GM18909 (cell line): ENCODE results near the gene IMPA2.

Experiments
- ATAC-seq: cut with Tn5 transposase; IDR thresholded peaks from one replicate; pipeline ENCODE4 v1.9.1; 2021; ENCODE audit warnings: mild to moderate bottlenecking; ENCODE audit not compliant: unreplicated experiment, poor library complexity

IMPA2 gene

DNA sequence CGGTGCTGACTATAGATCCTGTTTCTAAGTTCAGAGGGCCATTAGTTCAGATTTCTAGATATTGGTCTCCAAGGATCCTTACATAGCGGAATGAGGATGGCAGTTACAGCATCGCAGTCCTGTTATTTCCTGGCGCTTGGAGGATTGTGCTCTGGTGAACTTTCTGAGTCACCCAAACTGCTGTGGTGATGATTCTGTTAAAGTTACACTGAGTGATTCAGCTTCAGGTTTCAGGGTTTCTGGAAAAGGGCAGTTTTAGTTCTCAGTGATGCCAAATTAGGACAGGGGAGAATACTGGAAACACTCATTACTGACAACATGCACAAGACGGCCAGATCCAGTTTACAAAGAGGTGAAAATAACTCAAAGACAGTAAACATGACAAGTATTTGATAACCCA lies 60.3 kb downstream of the IMPA2 start:
- ATAC-seq: peak; percentile 42

DNA sequence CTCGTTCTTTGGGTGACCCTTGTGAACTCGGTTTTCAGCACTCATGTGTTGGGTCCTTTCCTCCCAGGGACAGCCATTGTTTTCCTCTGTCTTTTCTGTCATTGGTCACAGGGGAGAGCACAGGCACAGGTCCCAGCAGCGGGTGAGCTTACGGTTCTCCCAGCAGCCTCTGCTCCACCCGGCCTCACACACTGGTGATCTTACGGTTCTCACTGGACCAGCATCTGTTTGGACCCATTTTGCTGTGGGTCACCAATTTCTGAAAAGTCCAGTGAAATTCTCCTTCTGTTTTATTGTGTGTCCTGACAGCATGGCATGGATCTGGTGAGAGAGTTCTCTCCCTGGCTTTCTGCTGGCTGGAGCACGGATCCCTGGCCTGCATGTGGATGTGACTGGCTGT lies 62.5 kb downstream of the IMPA2 start:
- no peak for ATAC-seq

DNA sequence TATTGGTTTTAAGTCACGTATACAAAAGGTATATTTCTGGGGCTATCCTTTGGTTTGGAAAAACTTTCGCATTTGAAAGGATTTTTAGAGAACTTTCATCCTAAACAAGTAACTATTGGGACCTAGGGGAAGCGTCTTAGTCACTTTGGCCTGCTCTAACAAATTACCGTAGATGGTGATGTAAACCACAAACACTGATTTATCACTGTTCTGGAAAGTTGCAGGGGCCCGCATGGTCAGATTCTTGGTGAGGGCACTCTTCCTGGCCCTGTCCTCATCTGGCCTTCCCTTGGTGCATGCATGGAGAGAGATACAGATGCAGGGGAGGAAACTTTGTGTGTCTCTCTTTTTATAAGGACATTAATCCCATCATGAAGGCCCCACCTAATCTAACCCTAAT lies 63.3 kb downstream of the IMPA2 start:
- ATAC-seq: no peak

DNA sequence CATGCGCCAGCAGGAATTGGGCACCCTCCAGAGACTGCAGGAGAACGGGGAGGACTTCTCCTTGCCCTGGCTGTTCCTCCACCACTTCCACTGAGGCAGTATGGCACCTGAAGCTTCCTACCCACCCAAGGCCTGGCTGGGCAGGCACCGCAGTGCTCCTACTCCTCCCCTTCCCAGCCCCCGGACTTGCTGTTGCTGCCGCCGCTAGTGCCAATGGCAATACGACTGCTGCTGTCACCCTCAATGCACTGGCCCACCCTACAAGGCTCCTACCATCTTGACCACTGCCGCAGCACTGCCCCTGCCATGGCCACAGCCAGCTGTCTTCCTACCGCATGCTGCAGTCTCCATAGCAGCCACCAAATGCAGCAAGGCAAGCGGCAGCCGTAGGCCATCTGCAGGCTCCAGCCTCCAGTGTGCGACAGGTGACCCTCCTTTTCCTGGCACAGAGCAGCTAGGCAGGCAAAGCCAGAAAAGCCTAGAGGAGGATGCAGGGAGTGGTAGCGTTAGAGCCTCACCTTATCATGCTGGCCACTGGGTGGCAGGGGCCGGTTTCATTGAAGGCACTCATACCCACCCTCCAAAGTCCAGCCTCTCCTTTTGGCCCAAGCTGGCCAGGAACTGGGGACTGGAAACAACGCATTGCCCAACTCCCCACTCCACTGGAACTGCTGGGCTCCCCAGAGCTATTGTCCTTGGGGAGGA lies 64.9 kb downstream of the IMPA2 start:
- no peak for ATAC-seq

GRCh38 chr18:12046751-12047335 lies 65.5 kb downstream of the IMPA2 start:
- no peak for ATAC-seq

GRCh38 chr18:12048010-12048826 lies 66.9 kb downstream of the IMPA2 start:
- ATAC-seq: no peak

GRCh38 chr18:12048827-12049175 lies 67.5 kb downstream of the IMPA2 start:
- no peak for ATAC-seq

GRCh38 chr18:12049978-12050811 lies 68.9 kb downstream of the IMPA2 start:
- peak; percentile 90 for ATAC-seq

GRCh38 chr18:12052866-12053265 lies 71.6 kb downstream of the IMPA2 start:
- ATAC-seq: no peak

DNA sequence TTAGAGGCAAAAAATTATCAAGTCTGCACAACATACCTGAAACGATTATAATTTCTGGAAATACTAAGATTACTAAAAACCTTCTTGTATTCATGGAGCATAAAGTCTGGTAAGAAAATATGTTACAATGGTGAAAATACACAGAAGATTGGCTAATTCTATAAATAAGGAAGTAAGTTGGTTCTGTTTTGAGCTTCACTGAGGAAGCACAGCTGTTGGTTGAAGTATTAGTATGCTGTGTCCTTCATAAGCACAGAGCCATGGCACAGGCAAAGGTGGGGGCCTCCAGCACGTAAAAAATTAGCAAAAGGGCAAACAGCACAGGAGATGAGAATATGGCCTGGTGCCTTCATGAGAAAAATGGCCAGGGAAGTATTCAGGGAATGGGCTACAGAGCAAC lies 72.0 kb downstream of the IMPA2 start:
- peak; percentile 49 for ATAC-seq

DNA sequence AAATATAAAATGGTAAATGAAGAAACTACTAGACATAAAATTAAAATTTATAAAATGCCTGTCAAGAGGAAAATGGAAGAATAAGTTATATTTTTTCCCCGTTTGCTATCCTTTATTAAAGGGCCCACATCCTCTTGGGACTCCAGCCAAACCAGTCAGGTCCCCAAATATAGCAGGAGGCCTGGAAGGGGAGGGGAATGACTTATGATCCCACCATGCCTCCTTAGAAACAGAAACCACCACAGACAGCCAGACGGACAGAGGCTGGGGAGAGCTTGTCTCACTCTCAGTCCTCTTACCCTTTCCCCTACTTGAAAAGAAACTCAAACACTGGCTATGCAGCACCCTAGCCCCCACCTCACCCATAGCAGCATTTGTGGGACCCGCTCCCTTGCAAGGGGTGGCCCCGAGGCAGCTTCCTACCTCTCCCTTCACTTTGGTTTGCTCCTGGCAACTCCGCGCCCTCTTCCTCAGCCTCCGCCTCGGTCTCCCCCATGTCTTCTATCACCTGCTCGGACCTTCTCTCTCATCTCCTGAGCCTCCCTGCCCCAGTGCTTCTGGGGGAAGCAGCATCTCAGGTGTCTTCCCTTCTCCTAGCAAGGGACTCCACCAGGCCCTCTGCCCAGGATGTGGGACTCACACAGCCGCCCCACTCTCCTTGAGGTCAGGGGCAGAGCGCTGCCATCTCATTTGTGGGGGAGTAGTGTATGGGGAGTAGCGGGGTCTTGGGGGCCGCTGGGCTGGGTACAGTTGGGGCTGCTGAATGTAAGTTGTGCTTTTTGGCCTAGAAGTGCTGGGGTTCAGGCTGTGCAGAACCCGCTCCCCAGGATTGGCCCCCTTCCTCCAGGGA lies 75.0 kb downstream of the IMPA2 start:
- no peak for ATAC-seq

GRCh38 chr18:12056884-12057402 lies 75.6 kb downstream of the IMPA2 start:
- no peak for ATAC-seq

- no peak for ATAC-seq
These were observed 76.2 kb downstream of the IMPA2 start for GRCh38 chr18:12057419-12058039.

GRCh38 chr18:12059334-12060181 lies 78.3 kb downstream of the IMPA2 start:
- ATAC-seq: no peak

DNA sequence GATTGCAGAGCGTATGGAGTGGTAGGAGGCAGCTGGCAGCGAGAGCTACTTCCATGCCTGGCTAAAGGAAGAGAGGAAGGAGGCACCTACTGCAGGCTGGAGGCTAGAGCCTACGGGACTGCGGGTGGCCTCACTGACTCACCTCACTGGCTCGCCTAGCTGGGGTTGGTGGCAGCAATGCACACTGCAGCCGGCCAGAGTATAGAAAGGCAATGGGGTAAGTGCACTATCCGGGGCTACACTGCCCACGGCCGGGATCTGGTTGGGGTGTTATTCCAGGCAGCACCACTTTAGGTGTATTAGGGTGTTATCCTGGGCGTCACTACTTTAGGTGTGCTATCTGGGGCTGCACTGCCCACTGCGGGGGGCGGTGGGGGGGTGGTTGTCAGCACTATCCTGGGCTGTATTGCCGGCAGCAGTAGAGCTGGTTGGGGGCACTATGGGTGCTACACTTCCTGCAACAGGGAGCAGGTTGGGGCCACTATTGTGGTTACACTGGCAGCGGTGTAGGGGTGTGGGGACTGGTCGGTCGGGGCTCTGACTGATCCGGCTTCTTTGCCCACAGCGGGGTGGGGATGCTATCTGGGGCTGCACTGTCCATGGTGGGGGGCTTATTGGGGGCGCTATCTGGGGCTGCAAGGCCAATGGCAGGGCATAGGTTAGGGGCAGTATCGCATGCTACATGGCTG lies 79.0 kb downstream of the IMPA2 start:
- no peak for ATAC-seq

- ATAC-seq: no peak
These were observed 80.4 kb downstream of the IMPA2 start for GRCh38 chr18:12061685-12062084.

DNA sequence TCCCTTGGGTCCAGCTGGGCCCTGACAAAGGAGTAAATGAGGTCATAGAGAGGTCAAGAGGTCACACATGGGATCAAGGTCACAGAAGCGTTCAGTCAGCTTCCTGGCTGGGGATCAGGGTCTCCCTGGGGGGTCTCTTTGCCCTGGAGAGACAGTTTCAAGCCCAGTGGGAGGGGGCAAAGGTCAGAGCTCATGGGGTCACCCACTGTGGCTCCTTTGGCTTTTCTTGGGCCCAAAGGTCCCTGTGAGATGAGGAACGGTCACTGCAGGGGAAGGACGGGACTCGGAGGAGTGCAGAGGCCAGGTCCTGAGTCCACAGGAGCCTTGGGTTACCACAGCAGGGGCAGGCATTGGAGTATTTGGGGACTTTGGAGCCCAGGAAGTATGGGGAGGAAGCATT lies 81.7 kb downstream of the IMPA2 start:
- no peak for ATAC-seq
